Skeletal muscle cell (primary cell): Measurements from ENCODE around the gene RAP1GAP2.

Experiments
- DNase-seq: peaks from one replicate; pipeline ENCODE4 v3.0.0-alpha.2; 2010; ENCODE audit warnings: low read depth
- H3K4me3 ChIP-seq: 2 replicates; pipeline ENCODE4 v1.5.1; 2011; ENCODE audit warnings: low read depth, mild to moderate bottlenecking, control low read depth, low read length, moderate library complexity

RAP1GAP2 gene

GRCh38 chr17:2954898-2955445 is 158.7 kb downstream of the RAP1GAP2 start:
- H3K4me3 ChIP-seq: no peak overlapping the region
- peak; percentile 94 for DNase-seq

- H3K4me3 ChIP-seq: no peak overlapping the region
- DNase-seq: no peak
Observed at GRCh38 chr17:2955931-2956582, 159.8 kb downstream of the RAP1GAP2 start.

GRCh38 chr17:2957631-2958286 is 161.5 kb downstream of the RAP1GAP2 start:
- H3K4me3 ChIP-seq: no peak overlapping the region
- DNase-seq: no peak

DNA sequence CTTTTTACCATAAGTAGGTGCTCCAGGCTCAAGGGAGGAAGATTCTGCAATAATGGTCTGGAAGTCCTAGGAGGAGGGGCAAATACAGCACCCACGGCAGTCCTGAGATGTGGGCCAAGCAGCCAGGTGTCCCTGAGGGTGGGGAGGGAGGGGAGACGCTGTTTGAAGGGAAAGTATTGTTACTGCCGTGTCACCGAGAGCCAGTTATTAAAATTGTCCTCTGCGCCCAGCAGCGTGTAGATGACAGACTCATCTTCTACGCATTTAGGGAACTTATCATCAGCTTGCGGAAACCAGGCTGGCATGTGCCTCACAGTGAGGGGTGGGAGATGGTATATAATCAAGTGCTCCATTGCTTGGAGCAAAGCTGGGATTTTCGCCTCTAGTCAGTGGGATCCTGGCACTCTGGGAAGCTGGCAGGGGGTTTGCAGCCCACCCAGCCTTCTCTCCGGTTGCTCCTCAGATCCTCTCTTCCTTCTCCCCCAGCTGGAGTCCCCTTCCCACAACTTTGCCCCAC is 162.5 kb downstream of the RAP1GAP2 start:
- no peak overlapping the region for H3K4me3 ChIP-seq
- no peak for DNase-seq

DNA sequence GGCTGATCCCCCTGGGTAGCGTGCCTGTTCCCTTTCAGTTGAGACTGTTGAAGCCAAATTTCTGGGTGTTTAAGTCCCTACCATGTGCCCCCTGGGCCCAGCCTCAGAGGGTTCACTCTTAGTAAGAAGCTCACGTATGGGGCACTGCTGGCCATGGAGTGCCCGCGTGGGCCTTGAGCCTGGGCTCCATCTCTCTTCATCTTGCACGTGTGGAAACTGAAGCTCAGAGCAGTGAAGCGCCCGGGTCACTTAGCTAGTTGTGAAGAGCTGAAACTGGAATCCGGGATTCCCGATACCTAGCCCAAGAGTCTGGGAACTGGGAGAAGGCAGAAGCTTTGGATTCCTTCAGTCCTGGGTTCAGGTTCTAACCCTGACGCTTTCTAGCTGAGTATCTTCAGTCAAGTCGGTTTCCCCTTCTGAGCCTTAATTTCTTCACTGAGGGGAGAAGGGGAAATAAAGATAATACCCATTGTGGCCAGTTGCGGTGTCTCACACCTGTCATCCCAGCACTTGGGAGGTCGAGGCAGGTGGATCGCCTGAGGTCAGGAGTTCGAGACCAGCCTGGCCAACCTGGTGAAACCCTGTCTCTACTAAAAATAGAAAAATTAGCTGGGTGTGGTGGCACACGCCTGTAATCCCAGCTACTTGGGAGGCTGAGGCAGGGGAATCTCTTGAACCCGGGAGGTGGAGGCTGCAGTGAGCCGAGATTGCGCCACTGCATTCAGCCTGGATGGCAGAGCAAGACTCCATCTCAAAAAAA is 163.3 kb downstream of the RAP1GAP2 start:
- DNase-seq: no peak

DNA sequence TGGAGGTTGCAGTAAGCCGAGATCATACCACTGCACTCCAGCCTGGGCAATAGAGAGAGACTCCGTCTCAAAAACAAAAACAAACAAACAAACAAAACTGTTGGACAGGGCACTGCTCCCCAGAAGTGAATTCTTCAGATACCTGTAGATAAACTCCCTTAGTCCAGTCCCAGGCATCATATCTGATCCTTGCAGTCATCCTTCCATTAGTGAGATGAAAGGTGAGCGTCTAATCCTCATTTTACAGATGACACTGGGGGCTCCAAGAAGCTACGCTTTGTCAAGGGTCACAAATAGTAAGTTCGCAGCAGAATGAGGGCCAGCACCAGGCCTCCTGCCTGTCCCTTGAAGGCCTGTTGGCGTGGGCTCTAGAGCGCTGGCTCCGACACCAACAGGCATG is 165.2 kb downstream of the RAP1GAP2 start:
- DNase-seq: no peak
- no peak overlapping the region for H3K4me3 ChIP-seq

More for the DNA sequence above, 163.3 kb downstream of the RAP1GAP2 start:
- no peak overlapping the region for H3K4me3 ChIP-seq

DNA sequence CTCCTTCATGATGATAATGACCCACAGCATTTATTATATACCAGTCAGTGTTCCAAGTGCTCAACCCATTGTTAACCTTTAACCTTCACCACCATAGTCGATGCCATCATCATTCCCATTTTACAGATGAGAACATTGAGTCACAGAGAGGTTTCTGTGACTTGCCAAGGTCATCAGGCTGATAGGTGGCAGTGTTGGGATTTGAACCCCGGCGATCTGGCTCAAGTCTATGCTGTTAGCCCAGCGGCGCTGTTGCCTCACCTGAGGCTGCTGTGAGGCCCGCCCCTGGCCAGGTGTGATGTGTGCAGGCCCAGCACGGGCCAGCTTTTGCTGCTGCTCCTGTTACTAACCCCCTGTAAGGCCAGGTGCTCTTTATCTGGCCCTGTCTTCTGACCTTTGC is 166.0 kb downstream of the RAP1GAP2 start:
- DNase-seq: no peak

DNA sequence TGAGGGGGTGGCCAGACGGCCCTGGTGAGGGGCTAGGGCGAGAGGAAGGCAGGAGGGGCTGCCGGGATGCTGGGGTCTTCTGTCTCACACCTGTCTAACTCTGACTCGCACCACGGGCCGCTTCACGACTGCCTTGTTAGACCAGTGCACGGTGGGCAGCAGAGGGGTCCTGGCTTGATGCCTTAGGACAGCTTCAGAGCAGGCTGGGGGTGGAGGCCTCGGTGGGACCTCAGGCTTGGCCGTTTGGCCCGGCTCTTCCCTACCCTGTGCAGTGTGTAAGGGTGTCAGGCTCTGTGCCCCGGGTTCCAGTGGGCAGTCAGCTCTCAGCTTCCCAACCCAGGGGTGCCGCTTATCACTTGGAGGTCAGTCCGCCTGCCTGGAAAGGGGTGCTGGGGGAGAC is 166.5 kb downstream of the RAP1GAP2 start:
- DNase-seq: no peak
- H3K4me3 ChIP-seq: no peak overlapping the region

More for the DNA sequence above, 166.0 kb downstream of the RAP1GAP2 start:
- H3K4me3 ChIP-seq: no peak overlapping the region

GRCh38 chr17:2963332-2964027 is 167.2 kb downstream of the RAP1GAP2 start:
- no peak overlapping the region for H3K4me3 ChIP-seq
- DNase-seq: no peak

DNA sequence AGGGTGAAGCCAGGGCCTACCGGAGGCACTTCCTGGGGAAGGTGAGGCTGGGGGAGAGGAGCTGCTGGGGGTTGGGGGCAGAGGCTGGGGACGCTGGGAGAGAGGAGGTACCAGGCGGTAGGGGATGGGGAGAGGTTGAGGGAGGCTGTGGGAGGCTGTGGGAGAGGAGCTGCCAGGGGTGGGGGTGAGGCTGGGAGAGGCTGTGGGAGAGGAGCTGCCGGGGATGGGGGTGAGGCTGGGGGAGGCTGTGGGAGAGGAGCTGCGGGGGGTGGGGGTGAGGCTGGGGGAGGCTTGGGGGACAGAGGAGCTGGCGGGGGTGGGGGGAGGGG is 167.8 kb downstream of the RAP1GAP2 start:
- H3K4me3 ChIP-seq: no peak overlapping the region
- no peak for DNase-seq

DNA sequence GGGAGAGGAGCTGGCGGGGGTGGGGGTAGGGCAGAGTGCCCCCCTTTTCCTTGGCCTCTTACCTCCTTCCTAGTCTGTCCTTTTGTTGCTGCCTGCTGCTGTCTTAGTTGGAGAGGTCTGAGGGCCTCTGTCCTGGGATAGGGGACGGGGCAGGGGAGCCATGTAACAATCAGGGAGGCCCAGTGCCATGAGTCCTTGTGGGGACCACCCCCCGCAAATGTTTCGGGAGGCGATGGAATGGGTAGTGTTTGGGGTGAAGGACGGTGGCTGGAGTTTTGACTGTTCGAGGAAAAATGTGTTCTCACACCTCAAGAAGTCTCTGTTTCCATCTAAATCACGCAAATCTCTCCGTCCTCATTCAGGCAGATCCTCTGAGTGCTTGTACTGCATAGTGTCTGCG is 168.1 kb downstream of the RAP1GAP2 start:
- no peak overlapping the region for H3K4me3 ChIP-seq
- no peak for DNase-seq

DNA sequence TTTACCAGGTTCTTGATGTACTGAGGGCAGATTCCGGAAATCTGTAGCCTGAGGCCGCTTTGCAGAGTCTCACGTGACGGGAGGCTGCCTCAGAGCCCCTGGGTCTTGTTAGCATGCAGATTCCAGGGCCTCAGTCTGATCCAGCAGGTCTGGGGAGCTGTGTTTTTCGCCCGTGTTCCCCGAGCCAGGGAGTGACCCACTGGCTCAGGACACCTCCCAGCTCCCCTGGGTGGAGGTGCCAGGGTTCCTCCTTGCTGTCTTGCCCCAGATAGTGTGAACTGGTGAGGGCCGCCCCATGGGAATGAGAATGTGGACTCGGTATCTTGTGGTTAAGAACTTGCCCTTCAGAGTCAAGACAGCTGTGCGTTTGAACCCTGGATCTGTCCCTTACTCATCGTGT is 168.6 kb downstream of the RAP1GAP2 start:
- H3K4me3 ChIP-seq: no peak overlapping the region
- DNase-seq: no peak

GRCh38 chr17:2965621-2966595 is 169.7 kb downstream of the RAP1GAP2 start:
- no peak overlapping the region for H3K4me3 ChIP-seq
- DNase-seq: no peak

DNA sequence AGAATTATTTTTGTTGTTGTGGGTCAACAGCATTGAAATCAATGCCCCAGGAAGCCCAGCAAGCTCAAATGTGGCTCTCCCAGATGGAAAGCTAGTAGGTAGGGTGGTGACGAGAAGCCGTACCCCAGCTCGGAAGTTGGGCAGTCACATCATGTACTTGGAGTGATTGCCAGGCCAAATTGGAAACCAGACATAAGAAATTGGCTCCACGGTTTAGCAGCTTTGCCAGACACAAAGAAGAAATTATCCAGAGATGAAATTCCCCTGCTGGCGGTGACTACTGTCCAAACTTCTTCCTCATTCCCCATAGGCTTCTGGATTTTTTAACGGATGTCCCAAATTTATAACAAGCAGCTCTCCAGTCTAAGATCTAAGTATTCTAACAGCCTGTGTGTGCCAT is 171.3 kb downstream of the RAP1GAP2 start:
- DNase-seq: no peak
- no peak overlapping the region for H3K4me3 ChIP-seq

DNA sequence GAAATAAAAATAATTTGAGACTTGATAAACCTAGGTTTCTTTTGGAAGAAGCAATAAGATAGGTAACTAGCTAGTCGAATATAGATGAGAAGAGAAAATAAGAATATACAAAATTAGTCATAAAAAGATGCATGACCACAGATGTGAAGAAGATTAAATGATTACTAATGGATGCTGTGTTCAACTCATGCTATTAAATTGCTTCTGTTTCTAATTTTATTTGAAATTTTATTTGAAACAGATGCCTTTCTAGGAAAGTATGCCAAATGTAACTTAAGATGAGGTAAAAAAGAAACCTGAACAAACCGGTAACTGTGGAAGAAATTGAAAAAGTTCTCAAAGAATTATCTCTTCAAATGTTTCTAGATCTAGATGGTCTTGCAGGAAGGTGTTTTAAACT is 175.6 kb downstream of the RAP1GAP2 start:
- no peak overlapping the region for H3K4me3 ChIP-seq
- DNase-seq: no peak

GRCh38 chr17:2972749-2973148 is 176.5 kb downstream of the RAP1GAP2 start:
- no peak for DNase-seq
- H3K4me3 ChIP-seq: no peak overlapping the region

DNA sequence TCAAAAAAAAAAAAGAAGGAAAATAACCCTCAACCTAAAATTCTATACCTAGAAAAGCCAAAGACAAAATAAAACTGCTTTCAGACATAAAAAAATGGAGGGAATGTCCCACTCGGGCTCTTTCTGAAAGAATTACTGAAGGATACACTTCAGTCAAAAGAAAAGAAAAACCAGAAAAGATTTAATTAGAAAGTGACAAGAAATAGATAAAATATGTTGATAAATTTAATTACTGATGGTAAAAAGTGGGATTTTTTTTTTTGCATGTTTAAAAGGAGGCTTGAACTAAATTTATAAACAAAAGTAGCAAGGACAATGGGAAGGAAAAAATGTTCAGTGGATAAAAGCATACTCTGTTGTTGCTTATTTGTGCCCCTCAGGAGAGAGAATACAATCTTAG is 178.1 kb downstream of the RAP1GAP2 start:
- no peak overlapping the region for H3K4me3 ChIP-seq
- DNase-seq: no peak

GRCh38 chr17:2975469-2975958 is 179.3 kb downstream of the RAP1GAP2 start:
- no peak for DNase-seq
- peak overlapping the region; percentile 27 for H3K4me3 ChIP-seq
